Neural cell (in vitro differentiated cells): ENCODE data around the gene SLC24A2. TPM values are rescaled to one million over a fixed set of nuclear protein-coding genes. Genes with fewer than 3 reads are reported as not detected.
A peak's percentile ranks its signal among the peaks of the same experiment; 100 is the strongest.

Source experiments
- H2AFZ ChIP-seq: fragments of 200-600, 300-800 bp; sonication (generic), shearing (Covaris generic); 2 replicates; pipeline ENCODE4 v1.6.0; 2014; ENCODE audit warnings: low read depth, mild to moderate bottlenecking, antibody characterized with exemption, low read length, moderate library complexity
- H3F3A ChIP-seq: fragments of 200-600 bp; shearing (Covaris generic); 2 replicates; pipeline ENCODE4 v1.6.1; 2016; ENCODE audit warnings: mild to moderate bottlenecking, moderate library complexity, mixed read lengths, antibody characterized with exemption, low read length; ENCODE audit not compliant: insufficient read depth, poor library complexity, severe bottlenecking
- H3K27ac ChIP-seq: fragments of 200-600, 300-800 bp; sonication (generic), shearing (Covaris generic); 2 replicates; pipeline ENCODE4 v1.5.1; 2014; ENCODE audit warnings: mild to moderate bottlenecking, low read length, moderate library complexity
- H3K27me3 ChIP-seq: fragments of 300-800, 200-600 bp; sonication (generic), shearing (Covaris generic); 2 replicates; pipeline ENCODE4 v1.6.0; 2014; ENCODE audit warnings: mild to moderate bottlenecking, low read depth, low read length, moderate library complexity; ENCODE audit not compliant: insufficient read depth
- H3K36me3 ChIP-seq: fragments of 300-800, 200-600 bp; sonication (generic), shearing (Covaris generic); 2 replicates; pipeline ENCODE4 v1.5.1; 2014; ENCODE audit warnings: mild to moderate bottlenecking, antibody characterized with exemption, low read length, moderate library complexity; ENCODE audit not compliant: insufficient read depth
- H3K4me2 ChIP-seq: fragments of 300-800, 200-600 bp; sonication (generic), shearing (Covaris generic); 2 replicates; pipeline ENCODE4 v1.6.0; 2014; ENCODE audit warnings: mild to moderate bottlenecking, low read length
- H3K4me3 ChIP-seq: fragments of 300-800, 200-600 bp; sonication (generic), shearing (Covaris generic); 2 replicates; pipeline ENCODE4 v1.5.1; 2014; ENCODE audit warnings: mild to moderate bottlenecking, low read length, moderate library complexity
- H3K79me2 ChIP-seq: fragments of 200-600 bp; shearing (Covaris generic); replicated peaks from 2 replicates; pipeline ENCODE4 v1.6.0; 2014; ENCODE audit warnings: mild to moderate bottlenecking, low read length, moderate library complexity; ENCODE audit not compliant: insufficient read depth
- H3K9ac ChIP-seq: fragments of 300-800, 200-600 bp; sonication (generic), shearing (Covaris generic); 2 replicates; pipeline ENCODE4 v1.6.1; 2016; ENCODE audit warnings: mild to moderate bottlenecking, low read length, mixed read lengths
- H3K9me2 ChIP-seq: fragments of 200-600 bp; shearing (Covaris generic); 2 replicates; pipeline ENCODE4 v1.6.1; 2016; ENCODE audit warnings: mild to moderate bottlenecking, low read length, mixed read lengths; ENCODE audit not compliant: insufficient read depth
- H3K9me3 ChIP-seq: fragments of 200-600, 300-800 bp; sonication (generic), shearing (Covaris generic); 2 replicates; pipeline ENCODE4 v1.6.1; 2016; ENCODE audit warnings: mild to moderate bottlenecking, mixed run types, low read length, moderate library complexity, mixed read lengths
- H4K20me1 ChIP-seq: fragments of 200-600 bp; shearing (Covaris generic); 2 replicates; pipeline ENCODE4 v1.6.1; 2016; ENCODE audit warnings: mild to moderate bottlenecking, mixed run types; ENCODE audit not compliant: insufficient read depth
- EP300 ChIP-seq: fragments of 450-650 bp; conservative IDR thresholded peaks from 2 replicates; pipeline ENCODE4 v1.6.1; 2014; ENCODE audit warnings: antibody characterized with exemption, mild to moderate bottlenecking, moderate library complexity; ENCODE audit not compliant: poor library complexity, severe bottlenecking
- EZH2 ChIP-seq: fragments of 200-600, 300-800 bp; shearing (Covaris generic), sonication (generic); IDR thresholded peaks from 2 replicates; pipeline ENCODE4 v1.6.1; 2014; ENCODE audit warnings: antibody characterized with exemption, low read length, borderline replicate concordance, mild to moderate bottlenecking; ENCODE audit not compliant: insufficient read depth, poor library complexity, severe bottlenecking
- MXI1 ChIP-seq: fragments of 450-650 bp; conservative IDR thresholded peaks from 2 replicates; pipeline ENCODE4 v1.6.1; 2014; ENCODE audit warnings: antibody characterized with exemption, mild to moderate bottlenecking; ENCODE audit not compliant: poor library complexity, severe bottlenecking
- POLR2AphosphoS5 ChIP-seq: IDR thresholded peaks from 2 replicates; pipeline ENCODE4 v1.6.1; 2012
- RAD21 ChIP-seq: fragments of 450-650 bp; conservative IDR thresholded peaks from 2 replicates; pipeline ENCODE4 v1.6.1; 2014; ENCODE audit warnings: antibody characterized with exemption, mild to moderate bottlenecking, moderate library complexity
- SMC3 ChIP-seq: fragments of 450-650 bp; conservative IDR thresholded peaks from 2 replicates; pipeline ENCODE4 v1.6.1; 2014; ENCODE audit warnings: antibody characterized with exemption, mild to moderate bottlenecking, moderate library complexity; ENCODE audit not compliant: poor library complexity
- TAF1 ChIP-seq: IDR thresholded peaks from 2 replicates; pipeline ENCODE4 v1.6.1; 2012; ENCODE audit warnings: low read depth
- polyA plus RNA-seq: library from polyadenylated mRNA; depleted of rRNA; stranded (reverse); fragments of >200 nt; gene quantifications from 2 replicates; pipeline ENCODE4 v1.2.3, GENCODE V29; 2014
- TF ChIP-seq, protein P1 (sequence below): IDR thresholded peaks from 2 replicates; pipeline ENCODE4 v1.6.1; 2012; ENCODE audit warnings: borderline replicate concordance
- TF ChIP-seq, protein P2 (sequence below): fragments of 450-650 bp; IDR thresholded peaks from 2 replicates; pipeline ENCODE4 v1.5.1; 2014; ENCODE audit warnings: antibody characterized with exemption, mild to moderate bottlenecking, moderate library complexity; ENCODE audit not compliant: poor library complexity, severe bottlenecking

SLC24A2 gene
- polyA plus RNA-seq, 1 donor from 2014 or later = 0.56 TPM

- Histone ChIP-seq H3K4me2 (peak overlapping the region; percentile 68), H3K27ac (no peak overlapping the region)
Observed at GRCh38 chr9:19788152-19788551, 685 bp downstream of the SLC24A2 start.

GRCh38 chr9:19787672-19788071, 1.2 kb downstream of the SLC24A2 start:
- TF ChIP-seq EZH2 = no peak
- no peak for TF ChIP-seq RAD21
- TF ChIP-seq EP300 = no peak
- TF ChIP-seq, protein P1, sequence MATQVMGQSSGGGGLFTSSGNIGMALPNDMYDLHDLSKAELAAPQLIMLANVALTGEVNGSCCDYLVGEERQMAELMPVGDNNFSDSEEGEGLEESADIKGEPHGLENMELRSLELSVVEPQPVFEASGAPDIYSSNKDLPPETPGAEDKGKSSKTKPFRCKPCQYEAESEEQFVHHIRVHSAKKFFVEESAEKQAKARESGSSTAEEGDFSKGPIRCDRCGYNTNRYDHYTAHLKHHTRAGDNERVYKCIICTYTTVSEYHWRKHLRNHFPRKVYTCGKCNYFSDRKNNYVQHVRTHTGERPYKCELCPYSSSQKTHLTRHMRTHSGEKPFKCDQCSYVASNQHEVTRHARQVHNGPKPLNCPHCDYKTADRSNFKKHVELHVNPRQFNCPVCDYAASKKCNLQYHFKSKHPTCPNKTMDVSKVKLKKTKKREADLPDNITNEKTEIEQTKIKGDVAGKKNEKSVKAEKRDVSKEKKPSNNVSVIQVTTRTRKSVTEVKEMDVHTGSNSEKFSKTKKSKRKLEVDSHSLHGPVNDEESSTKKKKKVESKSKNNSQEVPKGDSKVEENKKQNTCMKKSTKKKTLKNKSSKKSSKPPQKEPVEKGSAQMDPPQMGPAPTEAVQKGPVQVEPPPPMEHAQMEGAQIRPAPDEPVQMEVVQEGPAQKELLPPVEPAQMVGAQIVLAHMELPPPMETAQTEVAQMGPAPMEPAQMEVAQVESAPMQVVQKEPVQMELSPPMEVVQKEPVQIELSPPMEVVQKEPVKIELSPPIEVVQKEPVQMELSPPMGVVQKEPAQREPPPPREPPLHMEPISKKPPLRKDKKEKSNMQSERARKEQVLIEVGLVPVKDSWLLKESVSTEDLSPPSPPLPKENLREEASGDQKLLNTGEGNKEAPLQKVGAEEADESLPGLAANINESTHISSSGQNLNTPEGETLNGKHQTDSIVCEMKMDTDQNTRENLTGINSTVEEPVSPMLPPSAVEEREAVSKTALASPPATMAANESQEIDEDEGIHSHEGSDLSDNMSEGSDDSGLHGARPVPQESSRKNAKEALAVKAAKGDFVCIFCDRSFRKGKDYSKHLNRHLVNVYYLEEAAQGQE = no peak
- no peak for TF ChIP-seq TAF1
- TF ChIP-seq POLR2AphosphoS5 = no peak
- no peak for TF ChIP-seq SMC3
- TF ChIP-seq, protein P2, sequence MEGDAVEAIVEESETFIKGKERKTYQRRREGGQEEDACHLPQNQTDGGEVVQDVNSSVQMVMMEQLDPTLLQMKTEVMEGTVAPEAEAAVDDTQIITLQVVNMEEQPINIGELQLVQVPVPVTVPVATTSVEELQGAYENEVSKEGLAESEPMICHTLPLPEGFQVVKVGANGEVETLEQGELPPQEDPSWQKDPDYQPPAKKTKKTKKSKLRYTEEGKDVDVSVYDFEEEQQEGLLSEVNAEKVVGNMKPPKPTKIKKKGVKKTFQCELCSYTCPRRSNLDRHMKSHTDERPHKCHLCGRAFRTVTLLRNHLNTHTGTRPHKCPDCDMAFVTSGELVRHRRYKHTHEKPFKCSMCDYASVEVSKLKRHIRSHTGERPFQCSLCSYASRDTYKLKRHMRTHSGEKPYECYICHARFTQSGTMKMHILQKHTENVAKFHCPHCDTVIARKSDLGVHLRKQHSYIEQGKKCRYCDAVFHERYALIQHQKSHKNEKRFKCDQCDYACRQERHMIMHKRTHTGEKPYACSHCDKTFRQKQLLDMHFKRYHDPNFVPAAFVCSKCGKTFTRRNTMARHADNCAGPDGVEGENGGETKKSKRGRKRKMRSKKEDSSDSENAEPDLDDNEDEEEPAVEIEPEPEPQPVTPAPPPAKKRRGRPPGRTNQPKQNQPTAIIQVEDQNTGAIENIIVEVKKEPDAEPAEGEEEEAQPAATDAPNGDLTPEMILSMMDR = no peak
- TF ChIP-seq MXI1 = no peak
- Histone ChIP-seq H3K9ac (no peak overlapping the region), H3K9me3 (no peaks in the 10 kb centered on the region)

More at GRCh38 chr9:19788152-19788551, 685 bp downstream of the SLC24A2 start:
- TF ChIP-seq POLR2AphosphoS5 (peak; percentile 30), TAF1 (no peak), SMC3 (peak; percentile 15), MXI1 (no peak)
- Histone ChIP-seq H4K20me1 (no peaks in the 10 kb centered on the region), H2AFZ (no peak overlapping the region), H3K9me2 (no peaks in the 10 kb centered on the region), H3K79me2 (no peaks in the 10 kb centered on the region), H3K36me3 (no peaks in the 10 kb centered on the region), H3F3A (no peaks in the 10 kb centered on the region), H3K27me3 (peaks cover 40% of the 10 kb centered on the region), H3K9ac (peak overlapping the region; percentile 52), H3K9me3 (no peaks in the 10 kb centered on the region), H3K4me3 (peak overlapping the region; percentile 75)

GRCh38 chr9:19785230-19785629, 3.6 kb downstream of the SLC24A2 start:
- H2AFZ ChIP-seq = no peak overlapping the region
- no peak for TF ChIP-seq RAD21
- TF ChIP-seq EZH2 = no peak
- TF ChIP-seq TAF1 = no peak
- TF ChIP-seq, protein P1 = no peak
- TF ChIP-seq, protein P2 = no peak
- TF ChIP-seq EP300 = no peak
- TF ChIP-seq MXI1 = no peak
- TF ChIP-seq POLR2AphosphoS5 = no peak
- TF ChIP-seq SMC3 = no peak
- H3F3A ChIP-seq = no peaks in the 10 kb centered on the region
- H3K9me3 ChIP-seq = no peaks in the 10 kb centered on the region
- H3K4me3 ChIP-seq = no peak overlapping the region
- peaks cover 40% of the 10 kb centered on the region for H3K27me3 ChIP-seq
- no peaks in the 10 kb centered on the region for H3K36me3 ChIP-seq
- H3K9ac ChIP-seq = no peak overlapping the region
- no peaks in the 10 kb centered on the region for H3K79me2 ChIP-seq
- no peak overlapping the region for H3K4me2 ChIP-seq
- no peak overlapping the region for H3K27ac ChIP-seq
- no peaks in the 10 kb centered on the region for H3K9me2 ChIP-seq
- no peaks in the 10 kb centered on the region for H4K20me1 ChIP-seq

More at GRCh38 chr9:19787672-19788071, 1.2 kb downstream of the SLC24A2 start:
- H2AFZ ChIP-seq = no peak overlapping the region
- H3K79me2 ChIP-seq = no peaks in the 10 kb centered on the region
- H3K27me3 ChIP-seq = peaks cover 40% of the 10 kb centered on the region
- peak overlapping the region; percentile 68 for H3K4me2 ChIP-seq
- no peaks in the 10 kb centered on the region for H4K20me1 ChIP-seq
- H3K36me3 ChIP-seq = no peaks in the 10 kb centered on the region
- peak overlapping the region; percentile 75 for H3K4me3 ChIP-seq
- H3K27ac ChIP-seq = no peak overlapping the region
- H3K9me2 ChIP-seq = no peaks in the 10 kb centered on the region
- H3F3A ChIP-seq = no peaks in the 10 kb centered on the region
